GM23248 (cell line): ENCODE results near the gene INO80E. TPM values are rescaled to one million over a fixed set of nuclear protein-coding genes. Genes with fewer than 3 reads are reported as not detected.

ENCODE experiments used
- DNase-seq: peaks from one replicate; pipeline ENCODE4 v3.0.0-alpha.2; 2015
- H2AFZ ChIP-seq: fragments of 200-600 bp; sonication (generic); 2 replicates; pipeline ENCODE4 v1.6.1; 2016; ENCODE audit warnings: antibody characterized with exemption
- H3F3A ChIP-seq: fragments of 200-600 bp; sonication (generic); 2 replicates; pipeline ENCODE4 v1.6.1; 2016; ENCODE audit warnings: mild to moderate bottlenecking, antibody characterized with exemption, mixed run types; ENCODE audit not compliant: insufficient read depth
- H3K27ac ChIP-seq: fragments of 200-600 bp; sonication (generic); 2 replicates; pipeline ENCODE4 v1.5.1; 2016; ENCODE audit warnings: mild to moderate bottlenecking
- H3K27me3 ChIP-seq: fragments of 200-600 bp; sonication (generic); replicated peaks from 2 replicates; pipeline ENCODE4 v1.6.1; 2016; ENCODE audit warnings: mild to moderate bottlenecking; ENCODE audit not compliant: insufficient read depth
- H3K36me3 ChIP-seq: fragments of 200-600 bp; sonication (generic); 2 replicates; pipeline ENCODE4 v1.6.1; 2016; ENCODE audit warnings: low read depth, mild to moderate bottlenecking
- H3K4me1 ChIP-seq: fragments of 200-600 bp; sonication (generic); 2 replicates; pipeline ENCODE4 v1.6.1; 2016; ENCODE audit warnings: mild to moderate bottlenecking; ENCODE audit not compliant: insufficient read depth
- H3K4me2 ChIP-seq: fragments of 200-600 bp; sonication (generic); one replicate; pipeline ENCODE4 v1.6.1; 2016; ENCODE audit warnings: mild to moderate bottlenecking; ENCODE audit not compliant: unreplicated experiment
- H3K4me3 ChIP-seq: fragments of 200-600 bp; sonication (generic); 2 replicates; pipeline ENCODE4 v1.5.1; 2016; ENCODE audit warnings: mild to moderate bottlenecking
- H3K79me2 ChIP-seq: fragments of 200-600 bp; sonication (generic); 2 replicates; pipeline ENCODE4 v1.6.1; 2016; ENCODE audit warnings: mild to moderate bottlenecking; ENCODE audit not compliant: insufficient read depth
- H3K9ac ChIP-seq: fragments of 200-600 bp; sonication (generic); 2 replicates; pipeline ENCODE4 v1.6.1; 2016; ENCODE audit warnings: mild to moderate bottlenecking
- H3K9me2 ChIP-seq: fragments of 200-600 bp; sonication (generic); 2 replicates; pipeline ENCODE4 v1.6.1; 2016; ENCODE audit warnings: mixed run types, mild to moderate bottlenecking, moderate library complexity; ENCODE audit not compliant: insufficient read depth
- H3K9me3 ChIP-seq: fragments of 200-600 bp; sonication (generic); one replicate; pipeline ENCODE4 v1.6.1; 2017; ENCODE audit warnings: low read depth
- H4K20me1 ChIP-seq: fragments of 200-600 bp; sonication (generic); 2 replicates; pipeline ENCODE4 v1.6.0; 2016; ENCODE audit not compliant: insufficient read depth
- EZH2 ChIP-seq: fragments of 200-600 bp; sonication (generic); IDR thresholded peaks from 2 replicates; pipeline ENCODE4 v1.6.1; 2018; ENCODE audit warnings: antibody characterized with exemption, mild to moderate bottlenecking; ENCODE audit not compliant: insufficient read depth, poor library complexity, severe bottlenecking
- EZH2phosphoT487 ChIP-seq: fragments of 200-600 bp; sonication (generic); IDR thresholded peaks from 2 replicates; pipeline ENCODE4 v1.6.1; 2018; ENCODE audit warnings: antibody characterized with exemption, moderate library complexity, mild to moderate bottlenecking, low read depth; ENCODE audit not compliant: insufficient read depth
- WGBS, 2 experiments: methylation state at CpG; one replicate each; pipeline ENCODE4 v1.1.6; 2015 to 2017; ENCODE audit warnings: low lambda C conversion rate in 2 of 2, low coverage in 1 of 2; ENCODE audit errors: missing lambda C conversion rate in 2 of 2; 5-methylcytosine and 5-hydroxymethylcytosine counted together
- in situ Hi-C: fragments of 300-500 bp; cut with MboI; formaldehyde crosslinking; loops from 2 replicates; pipeline ENCODE4 v1.15.0; 2020
- polyA plus RNA-seq: library from polyadenylated mRNA; unstranded; fragments of >200 nt; fragmentation: Nextera tagmentation; extraction: Ambion mirVana; gene quantifications from 2 replicates; pipeline ENCODE4 v1.2.1, GENCODE V29; 2016
- total RNA-seq: library from RNA; depleted of rRNA; stranded (reverse); fragments of >200 nt; shearing (Covaris generic); gene quantifications from 2 replicates; pipeline ENCODE4 v1.2.3, GENCODE V29; 2014

Gene INO80E
- total and polyA plus RNA-seq, 2 experiments from 2014 or later: 32.3 to 51.1 TPM

DNA sequence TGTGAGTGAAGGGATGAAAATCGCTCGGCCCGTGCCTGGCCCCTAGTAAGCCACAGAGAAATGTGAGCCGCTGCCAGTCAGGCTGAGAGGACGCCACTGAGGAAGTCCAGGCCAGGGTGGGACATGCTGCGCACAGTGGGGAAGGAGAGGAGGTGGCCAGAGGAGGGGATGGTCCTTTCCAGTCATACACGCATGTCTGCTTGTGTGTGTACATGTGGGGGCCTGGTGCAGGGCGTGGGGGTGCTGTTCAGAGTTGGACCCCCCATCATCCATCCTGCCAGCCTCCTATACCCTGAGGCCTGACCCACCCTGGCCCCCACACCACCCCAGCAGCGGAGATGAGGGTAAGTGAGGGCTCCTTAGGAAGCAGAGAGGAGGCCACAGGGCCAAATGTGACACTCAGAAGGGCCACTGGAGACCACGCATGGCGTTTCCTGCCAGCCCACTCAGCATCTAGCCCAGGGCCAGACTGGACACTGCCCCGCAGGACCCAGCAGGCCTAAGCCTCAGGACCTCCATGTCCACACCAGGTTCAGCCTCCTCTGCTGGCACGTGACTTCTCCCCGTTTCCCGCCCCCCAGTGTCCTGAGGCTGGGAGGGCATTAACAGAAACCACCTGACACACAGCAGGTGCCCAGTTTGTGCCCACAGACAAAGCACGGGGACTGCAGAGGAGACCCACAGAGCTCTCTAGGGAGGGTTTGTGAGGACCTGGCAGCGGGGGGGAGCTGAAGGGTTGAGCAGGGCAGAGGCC lies 7.8 kb downstream of the INO80E start:
- Histone ChIP-seq H4K20me1 (no peaks in the 10 kb centered on the region), H3K36me3 (no peaks in the 10 kb centered on the region), H3K9ac (no peak overlapping the region), H3K27ac (no peak overlapping the region), H3K9me3 (no peaks in the 10 kb centered on the region), H3K4me2 (no peak overlapping the region), H2AFZ (no peak overlapping the region), H3K27me3 (no peaks in the 10 kb centered on the region), H3K9me2 (no peaks in the 10 kb centered on the region), H3K4me1 (no peaks in the 10 kb centered on the region), H3K4me3 (no peak overlapping the region), H3K79me2 (no peaks in the 10 kb centered on the region), H3F3A (no peaks in the 10 kb centered on the region)
- WGBS, 2 experiments: 86 to 89% methylated on average over 15 to 17 of the region's 17 CpGs
- TF ChIP-seq EZH2phosphoT487: no peak
- TF ChIP-seq EZH2: no peak
- no peak for DNase-seq
- in situ Hi-C loops: no loop called here

GRCh38 chr16:30004424-30004776 lies 8.4 kb downstream of the INO80E start:
- Histone ChIP-seq H2AFZ (no peak overlapping the region), H3K27ac (no peak overlapping the region), H3F3A (no peaks in the 10 kb centered on the region), H3K79me2 (no peaks in the 10 kb centered on the region), H3K4me3 (no peak overlapping the region), H3K9ac (no peak overlapping the region), H3K27me3 (no peaks in the 10 kb centered on the region), H3K9me2 (no peaks in the 10 kb centered on the region), H3K4me2 (no peak overlapping the region), H4K20me1 (no peaks in the 10 kb centered on the region), H3K9me3 (no peaks in the 10 kb centered on the region), H3K4me1 (no peaks in the 10 kb centered on the region), H3K36me3 (no peaks in the 10 kb centered on the region)
- DNase-seq: no peak
- TF ChIP-seq EZH2phosphoT487: no peak
- no peak for TF ChIP-seq EZH2
- in situ Hi-C loops: no loop called here
- WGBS, 2 experiments: 80 to 83% methylated on average over 19 of the region's 19 CpGs

GRCh38 chr16:30004811-30005242 lies 8.8 kb downstream of the INO80E start:
- Histone ChIP-seq H3K36me3 (no peaks in the 10 kb centered on the region), H2AFZ (no peak overlapping the region), H3K4me3 (no peak overlapping the region), H3K9ac (no peak overlapping the region), H3K9me2 (no peaks in the 10 kb centered on the region), H3K4me2 (no peak overlapping the region), H3K79me2 (no peaks in the 10 kb centered on the region), H3K9me3 (no peaks in the 10 kb centered on the region), H3F3A (no peaks in the 10 kb centered on the region), H3K27me3 (peaks cover 2% of the 10 kb centered on the region; the same call in 1 of the 2 replicates), H3K4me1 (no peaks in the 10 kb centered on the region), H3K27ac (no peak overlapping the region), H4K20me1 (no peaks in the 10 kb centered on the region)
- WGBS, 2 experiments: 71 to 72% methylated on average over 7 to 11 of the region's 11 CpGs
- DNase-seq: no peak
- TF ChIP-seq EZH2phosphoT487: no peak
- TF ChIP-seq EZH2: no peak
- in situ Hi-C loops: no loop called here

DNA sequence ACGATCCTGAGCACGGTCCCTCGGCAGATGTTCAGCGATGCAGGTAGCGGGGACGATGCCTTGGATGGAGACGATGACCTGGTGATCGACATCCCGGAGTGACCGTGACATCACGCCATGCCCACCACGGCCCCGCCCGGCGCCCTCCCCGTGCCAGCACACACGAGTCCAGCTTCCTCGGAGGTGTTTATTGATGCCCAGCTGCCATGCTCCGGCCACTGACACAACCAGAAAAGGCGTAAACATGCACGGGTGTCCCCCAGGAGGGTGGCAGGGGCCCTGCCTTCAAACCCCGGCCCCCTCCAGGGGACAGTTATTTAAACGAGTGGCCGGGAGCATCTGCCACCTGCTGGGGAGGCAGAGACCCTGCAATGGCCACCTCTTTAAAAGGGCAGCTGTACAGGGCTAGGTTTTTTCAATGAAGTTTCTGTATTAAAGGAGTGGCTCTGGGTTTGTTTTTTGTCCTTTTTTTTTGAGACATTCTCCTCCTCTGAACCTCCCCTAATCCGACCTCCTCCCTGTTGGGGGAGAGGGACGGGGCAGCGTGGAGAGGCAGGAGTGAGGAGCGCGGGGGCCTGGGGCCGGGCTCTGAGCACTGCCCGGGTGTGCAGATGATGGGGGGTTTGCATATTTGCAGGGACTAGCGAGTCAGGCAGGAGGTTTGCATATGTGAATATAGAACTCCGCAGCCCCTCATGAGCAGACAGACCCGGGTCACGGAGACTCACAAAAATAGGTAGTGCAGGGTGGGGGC lies 9.5 kb downstream of the INO80E start:
- Histone ChIP-seq H2AFZ (no peak overlapping the region), H4K20me1 (no peaks in the 10 kb centered on the region), H3K27me3 (peaks cover 9% of the 10 kb centered on the region; the same call in 1 of the 2 replicates), H3K79me2 (no peaks in the 10 kb centered on the region), H3K4me3 (no peak overlapping the region), H3K4me2 (no peak overlapping the region), H3F3A (no peaks in the 10 kb centered on the region), H3K9me2 (no peaks in the 10 kb centered on the region), H3K9ac (no peak overlapping the region), H3K27ac (no peak overlapping the region), H3K4me1 (no peaks in the 10 kb centered on the region), H3K36me3 (no peaks in the 10 kb centered on the region), H3K9me3 (no peaks in the 10 kb centered on the region)
- 58 to 62% methylated on average over 20 to 35 of the region's 35 CpGs for WGBS, 2 experiments
- in situ Hi-C loops: no loop called here
- peak; percentile 75 for DNase-seq
- TF ChIP-seq EZH2: no peak
- no peak for TF ChIP-seq EZH2phosphoT487
